Activated T-cell treated with anti-CD3 and anti-CD28 coated beads, Interleukin-2, amount 50 U/mL, for 72 hours (primary cell): Measurements from ENCODE around the gene F8. TPM values are rescaled to one million over a fixed set of nuclear protein-coding genes. Genes with fewer than 3 reads are reported as not detected.
A peak's percentile ranks its signal among the peaks of the same experiment; 100 is the strongest.

Source experiments
- ATAC-seq, 2 donors: fragments of 150-1000 bp; cut with Tn5 transposase; replicated peaks in 1 of 2; 2 replicates each; pipeline ENCODE4 v1.10.0; 2021; ENCODE audit warnings: moderate library complexity in 2 of 2, mild to moderate bottlenecking in 1 of 2
- DNase-seq, 2 donors: peaks; one replicate each; pipeline ENCODE4 v3.0.0; 2021 to 2022; ENCODE audit warnings: mixed read lengths in 1 of 2
- H3K27ac Mint-ChIP-seq: one replicate; pipeline ENCODE4 v1.8.0; 2022; ENCODE audit warnings: mild to moderate bottlenecking, moderate library complexity, mixed read lengths
- H3K27me3 Mint-ChIP-seq: one replicate; pipeline ENCODE4 v1.8.0; 2022; ENCODE audit warnings: low read depth, mixed read lengths
- H3K36me3 Mint-ChIP-seq, 2 donors: one replicate each; pipeline ENCODE4 v1.8.0; 2022; ENCODE audit warnings: mixed read lengths in 2 of 2, mild to moderate bottlenecking in 1 of 2; ENCODE audit not compliant: insufficient read depth in 2 of 2
- H3K4me1 Mint-ChIP-seq: one replicate; pipeline ENCODE4 v1.8.0; 2022; ENCODE audit warnings: low read depth, mixed read lengths
- H3K4me3 Mint-ChIP-seq, 2 donors: one replicate each; pipeline ENCODE4 v1.8.0; 2022; ENCODE audit warnings: mild to moderate bottlenecking in 2 of 2, mixed read lengths in 2 of 2, moderate library complexity in 2 of 2
- H3K9me3 Mint-ChIP-seq, 2 donors: one replicate each; pipeline ENCODE4 v1.8.0; 2022; ENCODE audit warnings: mixed read lengths in 2 of 2
- total RNA-seq, 2 donors: library from RNA; stranded (reverse); gene quantifications; one replicate each; pipeline ENCODE4 v1.2.3, GENCODE V29; 2022

Gene F8
- total RNA-seq, 2 donors from 2014 or later: 15.0 to 19.5 TPM

DNA sequence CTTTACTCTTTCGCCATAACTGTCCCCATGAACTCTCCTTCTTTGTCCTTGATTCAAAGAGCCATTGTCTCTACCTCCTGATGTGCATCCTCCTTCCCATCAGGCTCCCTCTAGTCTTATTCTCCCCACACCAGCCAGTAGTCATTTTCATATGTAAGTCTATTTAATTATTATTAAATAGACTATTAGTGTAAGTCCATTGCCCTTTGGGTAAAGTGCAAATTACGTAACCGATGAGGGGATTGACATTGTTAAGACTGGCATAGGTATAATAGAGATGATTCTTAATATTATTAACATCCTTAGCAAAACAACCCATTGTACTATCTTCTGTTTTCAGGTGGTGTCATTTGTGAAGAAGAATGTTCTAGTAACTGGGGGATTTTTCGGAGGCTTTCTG, 31.7 kb upstream of the F8 start:
- H3K4me1 Mint-ChIP-seq: peaks cover 51% of the 10 kb centered on the region
- no peak overlapping the region for H3K4me3 Mint-ChIP-seq
- peaks cover 0 to 9% of the 10 kb centered on the region in 2 donors for H3K36me3 Mint-ChIP-seq
- DNase-seq (no peak), ATAC-seq (no peak)
- no peaks in the 10 kb centered on the region for H3K9me3 Mint-ChIP-seq
- no peaks in the 10 kb centered on the region for H3K27me3 Mint-ChIP-seq
- no peak overlapping the region for H3K27ac Mint-ChIP-seq

DNA sequence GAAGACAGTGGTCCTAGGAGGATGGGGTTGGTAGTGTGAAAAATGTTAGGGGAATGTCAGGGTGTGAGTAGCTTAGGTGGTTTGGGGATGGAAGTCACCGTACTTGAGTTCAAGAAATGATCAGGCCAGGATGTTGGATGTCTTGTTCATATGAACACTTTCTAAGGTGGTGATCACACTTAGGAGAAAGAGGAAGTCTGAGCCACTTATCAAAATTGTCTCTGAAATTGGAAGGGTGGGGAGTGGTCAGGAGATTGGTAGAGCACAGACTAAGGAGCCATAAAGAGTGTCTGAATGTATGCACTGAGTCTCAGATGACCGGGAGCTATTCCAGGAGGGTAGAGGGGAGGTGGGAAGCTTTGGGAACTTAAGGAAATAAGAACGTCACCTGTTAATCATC, 31.1 kb upstream of the F8 start:
- no peak overlapping the region for H3K27ac Mint-ChIP-seq
- H3K9me3 Mint-ChIP-seq: no peaks in the 10 kb centered on the region
- peaks cover 0 to 9% of the 10 kb centered on the region in 2 donors for H3K36me3 Mint-ChIP-seq
- H3K27me3 Mint-ChIP-seq: no peaks in the 10 kb centered on the region
- DNase-seq: no peak
- H3K4me1 Mint-ChIP-seq: peaks cover 57% of the 10 kb centered on the region
- no peak for ATAC-seq
- no peak overlapping the region for H3K4me3 Mint-ChIP-seq

DNA sequence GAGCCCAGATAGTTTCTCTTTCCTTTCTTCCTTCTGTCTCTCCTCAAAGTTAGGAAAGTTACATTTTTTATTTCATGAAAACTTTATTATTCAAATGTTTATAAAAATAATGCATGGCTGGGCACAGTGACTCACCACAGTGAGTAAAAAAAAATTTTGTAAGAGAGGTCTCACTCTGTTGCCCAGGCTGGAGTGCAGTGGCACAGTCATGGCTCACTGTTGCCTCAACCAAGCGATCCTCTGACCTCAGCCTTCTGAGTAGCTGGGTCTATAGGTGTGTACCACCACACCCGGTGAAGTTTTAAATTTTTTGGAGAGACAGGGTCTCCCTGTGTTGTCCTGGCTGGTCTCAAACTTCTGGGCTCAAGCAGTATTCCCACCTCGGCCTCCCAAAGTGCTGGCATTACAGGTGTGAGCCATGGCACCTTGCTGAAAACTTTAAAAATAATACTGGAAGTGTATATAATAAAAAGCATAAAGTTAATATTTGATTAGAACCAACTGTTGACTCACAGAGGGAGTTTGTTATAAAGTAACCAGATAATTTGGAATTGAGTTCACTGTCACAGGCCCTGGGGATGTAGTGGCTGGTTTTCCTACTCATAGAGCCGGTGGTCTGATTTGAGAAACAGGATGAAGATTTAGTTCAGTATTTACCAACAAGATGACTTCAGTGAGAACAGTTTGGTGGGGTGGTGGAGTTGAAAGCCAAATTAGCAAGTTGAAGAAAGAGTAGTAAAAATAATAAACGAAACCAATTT, 30.4 kb upstream of the F8 start:
- DNase-seq (no peak), ATAC-seq (peak; percentile 30 to 45)
- no peaks in the 10 kb centered on the region for H3K9me3 Mint-ChIP-seq
- H3K36me3 Mint-ChIP-seq: peaks cover 0 to 9% of the 10 kb centered on the region in 2 donors
- H3K4me1 Mint-ChIP-seq: peaks cover 60% of the 10 kb centered on the region
- H3K27me3 Mint-ChIP-seq: no peaks in the 10 kb centered on the region
- H3K4me3 Mint-ChIP-seq: no peak overlapping the region
- peak overlapping the region; percentile 76 for H3K27ac Mint-ChIP-seq

DNA sequence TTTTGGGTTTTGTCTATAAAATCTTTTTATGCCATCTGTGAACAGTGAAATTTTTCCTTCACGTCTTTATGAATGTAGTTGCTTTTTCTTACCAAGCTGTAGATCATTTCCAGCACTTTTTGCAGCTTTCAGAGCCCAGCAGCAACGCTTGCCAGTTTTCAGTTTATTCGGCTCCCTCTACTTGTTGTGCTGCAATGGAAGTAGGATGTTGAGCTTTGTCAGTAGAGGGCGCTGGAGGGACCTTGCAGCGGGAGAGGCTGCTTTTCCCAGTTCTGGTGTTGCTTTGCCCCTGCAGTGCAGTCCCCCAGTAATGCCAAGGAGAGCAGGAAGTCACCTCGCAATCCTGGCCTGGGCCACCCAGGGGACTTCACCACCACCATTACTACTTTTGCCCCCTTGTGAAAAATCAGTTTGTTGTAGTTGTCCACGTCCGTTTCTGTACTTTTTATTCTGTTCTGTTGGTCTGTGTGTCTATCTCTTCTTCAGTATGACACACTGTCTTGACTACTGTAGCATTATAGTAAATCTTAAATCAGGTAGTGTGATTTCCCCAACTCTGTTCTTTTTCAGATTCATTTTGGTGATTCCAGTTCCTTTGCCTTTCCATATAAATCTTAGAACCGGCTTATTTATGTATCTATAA, 26.6 kb upstream of the F8 start:
- DNase-seq (peak; percentile 55 to 63), ATAC-seq (peak in 1 of 2 donors; percentile 51)
- Mint-ChIP-seq H3K36me3 (peaks cover 0 to 9% of the 10 kb centered on the region in 2 donors), H3K27me3 (no peaks in the 10 kb centered on the region), H3K4me1 (peaks cover 32% of the 10 kb centered on the region), H3K4me3 (peak overlapping the region; percentile 31 to 64), H3K9me3 (no peaks in the 10 kb centered on the region), H3K27ac (peak overlapping the region; percentile 64)

DNA sequence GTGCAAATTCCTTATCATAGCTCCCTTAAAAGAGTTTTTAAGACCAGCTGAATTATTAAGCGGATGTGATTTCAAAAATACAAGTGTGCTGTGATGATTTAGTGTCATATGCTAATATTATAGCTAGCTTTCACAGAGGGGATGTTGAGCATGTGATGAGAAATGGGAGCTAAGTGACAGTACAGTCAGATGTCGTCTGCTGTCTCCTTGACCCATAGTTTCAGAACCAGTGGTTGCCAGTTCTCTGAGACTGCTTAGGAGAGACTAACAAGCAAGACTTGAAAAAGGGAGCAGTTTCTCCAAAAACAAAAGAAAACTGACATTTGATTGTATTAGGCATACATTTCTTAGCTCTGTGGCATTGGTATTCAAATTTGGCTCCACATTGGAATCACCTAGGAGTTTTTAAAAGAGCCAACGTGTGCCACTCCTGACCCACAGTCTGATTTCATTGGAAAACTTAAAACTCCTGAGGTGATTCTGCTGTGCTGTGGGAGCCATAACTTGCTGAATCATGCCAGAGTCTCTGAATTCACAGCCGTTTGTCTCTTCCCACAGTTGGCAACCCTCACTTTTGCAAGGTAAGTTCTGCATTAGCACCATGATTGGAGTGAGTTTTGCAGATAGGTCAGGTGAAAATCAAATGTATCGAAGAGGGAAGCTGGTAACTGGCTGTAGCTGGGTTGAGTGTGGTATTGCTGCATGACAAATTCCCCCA, 24.4 kb upstream of the F8 start:
- peaks cover 0 to 5% of the 10 kb centered on the region in 2 donors for H3K36me3 Mint-ChIP-seq
- ATAC-seq (no peak), DNase-seq (no peak)
- H3K27me3 Mint-ChIP-seq: no peaks in the 10 kb centered on the region
- H3K4me1 Mint-ChIP-seq: peaks cover 25% of the 10 kb centered on the region
- H3K4me3 Mint-ChIP-seq: no peak overlapping the region
- no peak overlapping the region for H3K27ac Mint-ChIP-seq
- H3K9me3 Mint-ChIP-seq: no peaks in the 10 kb centered on the region

DNA sequence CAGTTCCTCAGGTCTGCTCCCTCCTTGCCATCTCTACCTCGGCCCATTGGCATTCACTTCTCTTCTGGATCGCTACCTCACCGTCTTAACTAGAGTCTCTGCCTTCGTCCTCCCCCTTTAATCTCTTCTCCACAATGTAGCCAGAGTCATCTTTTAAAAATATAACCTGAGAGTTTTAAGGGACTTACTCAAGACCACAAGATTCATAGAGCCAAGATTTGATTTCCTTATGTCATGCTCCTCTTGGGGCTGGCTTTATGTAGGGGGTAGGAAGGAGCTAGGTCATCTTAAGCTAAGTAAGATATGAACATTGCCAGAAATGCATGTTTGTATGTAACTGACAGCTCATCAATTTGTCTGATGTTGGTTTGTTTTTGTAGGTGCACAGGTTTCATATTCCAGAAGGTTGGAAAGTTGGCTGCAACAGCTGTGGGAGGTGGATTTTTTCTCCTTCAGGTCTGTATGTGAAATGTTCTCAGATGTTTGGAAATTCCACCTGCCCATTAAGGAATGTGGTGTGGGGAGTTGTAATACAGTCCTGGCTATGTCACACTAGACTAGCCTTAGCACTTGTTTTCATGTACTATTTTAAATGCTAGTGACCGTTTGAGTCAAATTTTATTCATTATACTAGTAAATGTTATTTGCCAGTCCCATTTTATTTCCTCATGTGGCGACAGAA, 23.7 kb upstream of the F8 start:
- Mint-ChIP-seq H3K27me3 (no peaks in the 10 kb centered on the region), H3K4me1 (peaks cover 25% of the 10 kb centered on the region), H3K4me3 (no peak overlapping the region), H3K27ac (no peak overlapping the region), H3K36me3 (no peaks in the 10 kb centered on the region), H3K9me3 (no peaks in the 10 kb centered on the region)
- DNase-seq (no peak), ATAC-seq (no peak)

DNA sequence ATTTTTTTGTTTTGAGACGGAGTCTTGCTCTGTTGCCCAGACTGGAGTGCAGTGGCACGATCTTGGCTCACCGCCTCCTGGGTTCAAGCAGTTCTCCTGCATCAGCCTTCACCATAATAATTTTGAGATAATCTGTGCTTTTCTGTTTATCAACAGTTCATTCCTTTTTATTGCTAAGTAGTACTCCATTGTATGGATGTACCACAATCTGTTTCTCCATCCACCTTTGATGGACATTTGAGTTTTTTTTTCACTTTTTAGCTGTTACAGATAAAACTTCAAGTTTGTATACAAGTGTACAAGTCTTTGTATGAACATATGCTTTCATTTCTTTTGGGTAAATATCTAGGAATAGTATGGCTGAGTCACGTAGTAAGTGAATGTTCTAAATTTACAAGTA, 13.2 kb upstream of the F8 start:
- Mint-ChIP-seq H3K27ac (no peak overlapping the region), H3K27me3 (no peaks in the 10 kb centered on the region), H3K4me1 (peaks cover 9% of the 10 kb centered on the region), H3K36me3 (peaks cover 10 to 19% of the 10 kb centered on the region in 2 donors), H3K4me3 (no peak overlapping the region), H3K9me3 (peaks cover 0 to 2% of the 10 kb centered on the region in 2 donors)
- no peak for ATAC-seq
- no peak for DNase-seq

DNA sequence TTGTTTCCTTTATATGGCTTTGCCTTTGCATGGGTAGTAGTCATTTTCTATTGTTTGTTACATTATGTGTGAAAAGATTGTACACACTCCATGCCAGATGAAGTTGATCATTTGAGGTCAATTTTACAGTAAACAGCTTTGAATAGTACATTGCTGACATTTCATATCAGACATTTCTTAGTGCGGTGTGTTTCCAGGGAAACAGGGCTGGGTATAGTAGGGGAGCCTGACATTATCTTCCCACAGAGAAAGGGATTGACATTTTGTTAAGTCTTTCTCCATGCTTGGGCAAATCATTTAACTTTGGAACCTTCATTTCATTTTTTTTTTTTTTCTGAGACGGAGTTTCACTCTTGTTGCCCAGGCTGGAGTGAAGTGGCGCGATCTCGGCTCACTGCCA, 9.1 kb upstream of the F8 start:
- DNase-seq: no peak

DNA sequence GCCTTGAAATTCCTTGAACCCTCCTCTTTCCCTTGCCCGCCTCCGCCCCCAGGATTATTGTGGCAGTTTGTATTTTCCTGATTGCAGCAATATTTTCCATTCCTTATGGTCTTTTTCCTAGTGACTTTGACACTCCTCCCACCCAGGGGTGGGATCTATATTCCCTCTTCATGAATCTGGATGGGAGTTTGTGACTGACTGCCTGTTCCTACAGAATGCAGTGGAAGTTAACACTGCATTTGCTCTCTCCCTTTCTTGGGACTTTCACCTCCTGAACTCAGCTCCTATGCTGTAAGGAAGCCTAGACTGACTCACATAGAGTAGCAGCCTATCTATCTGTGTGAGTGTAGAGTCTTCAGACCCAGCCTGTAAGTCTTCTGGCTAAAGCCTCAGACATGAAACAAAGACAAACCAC, 6.4 kb upstream of the F8 start:
- Mint-ChIP-seq H3K4me1 (peaks cover 29% of the 10 kb centered on the region), H3K27me3 (no peaks in the 10 kb centered on the region), H3K36me3 (no peaks in the 10 kb centered on the region), H3K4me3 (peak overlapping the region; percentile 81 to 96), H3K27ac (peak overlapping the region; percentile 92), H3K9me3 (no peaks in the 10 kb centered on the region)
- no peak for ATAC-seq
- no peak for DNase-seq

More for the DNA sequence above, 9.1 kb upstream of the F8 start:
- peaks cover 10 to 17% of the 10 kb centered on the region in 2 donors for H3K36me3 Mint-ChIP-seq
- H3K4me3 Mint-ChIP-seq: no peak overlapping the region
- H3K4me1 Mint-ChIP-seq: peaks cover 22% of the 10 kb centered on the region
- peak overlapping the region; percentile 24 for H3K27ac Mint-ChIP-seq
- H3K27me3 Mint-ChIP-seq: no peaks in the 10 kb centered on the region
- no peak for ATAC-seq
- H3K9me3 Mint-ChIP-seq: peaks cover 0 to 2% of the 10 kb centered on the region in 2 donors

DNA sequence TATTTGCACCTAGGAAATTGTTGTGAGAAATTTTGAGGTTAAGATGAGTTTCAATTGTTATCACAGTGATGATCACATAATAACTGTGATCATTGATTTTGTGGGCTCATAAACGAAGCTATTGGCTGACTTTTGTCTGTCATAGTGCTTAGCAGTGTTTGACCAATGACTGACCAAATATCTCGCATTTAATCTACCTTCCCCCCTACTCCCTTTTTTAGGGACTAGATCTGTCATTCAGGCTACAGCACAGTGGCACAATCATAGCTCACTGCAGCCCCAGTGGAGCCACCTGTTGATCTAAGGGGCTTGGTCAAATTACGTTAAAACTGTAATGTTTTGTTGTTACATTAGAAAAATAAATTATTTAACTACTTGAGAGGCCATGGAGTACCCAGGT, 5.6 kb upstream of the F8 start:
- Mint-ChIP-seq H3K27me3 (no peaks in the 10 kb centered on the region), H3K4me3 (peak overlapping the region; percentile 81 to 96), H3K4me1 (peaks cover 29% of the 10 kb centered on the region), H3K9me3 (no peaks in the 10 kb centered on the region), H3K27ac (peak overlapping the region; percentile 99), H3K36me3 (no peaks in the 10 kb centered on the region)
- DNase-seq: no peak
- ATAC-seq: no peak

DNA sequence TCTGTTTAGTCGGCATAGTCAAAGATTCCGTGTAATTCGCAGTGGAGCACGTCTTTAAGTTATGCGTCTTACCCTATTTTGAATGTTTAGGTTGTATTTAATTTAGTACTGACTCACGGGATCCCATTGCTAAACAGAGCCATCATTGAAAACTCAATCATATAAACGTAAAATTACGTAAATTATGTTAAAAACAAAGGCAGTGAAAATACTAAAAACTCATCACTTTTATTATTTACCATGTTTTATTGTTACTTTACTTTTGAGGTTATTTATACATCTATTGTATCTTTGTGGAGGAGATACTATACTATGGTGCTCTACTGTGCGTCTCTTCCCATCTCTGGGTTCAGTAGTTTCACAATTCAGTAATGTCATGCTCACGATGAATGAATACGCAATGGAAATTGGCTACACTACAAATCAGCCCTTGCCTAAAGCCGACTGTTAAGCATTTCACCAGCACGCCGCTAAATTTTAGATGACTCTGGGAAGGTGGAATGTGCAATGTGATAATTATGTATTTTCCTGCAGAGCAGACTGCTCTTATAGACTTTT, 5.1 kb upstream of the F8 start:
- DNase-seq (peak; percentile 12 to 28), ATAC-seq (peak; percentile 30 to 41)
- no peaks in the 10 kb centered on the region for H3K36me3 Mint-ChIP-seq
- peaks cover 29% of the 10 kb centered on the region for H3K4me1 Mint-ChIP-seq
- peak overlapping the region; percentile 81 to 96 for H3K4me3 Mint-ChIP-seq
- peak overlapping the region; percentile 99 for H3K27ac Mint-ChIP-seq
- no peaks in the 10 kb centered on the region for H3K27me3 Mint-ChIP-seq
- H3K9me3 Mint-ChIP-seq: no peaks in the 10 kb centered on the region

DNA sequence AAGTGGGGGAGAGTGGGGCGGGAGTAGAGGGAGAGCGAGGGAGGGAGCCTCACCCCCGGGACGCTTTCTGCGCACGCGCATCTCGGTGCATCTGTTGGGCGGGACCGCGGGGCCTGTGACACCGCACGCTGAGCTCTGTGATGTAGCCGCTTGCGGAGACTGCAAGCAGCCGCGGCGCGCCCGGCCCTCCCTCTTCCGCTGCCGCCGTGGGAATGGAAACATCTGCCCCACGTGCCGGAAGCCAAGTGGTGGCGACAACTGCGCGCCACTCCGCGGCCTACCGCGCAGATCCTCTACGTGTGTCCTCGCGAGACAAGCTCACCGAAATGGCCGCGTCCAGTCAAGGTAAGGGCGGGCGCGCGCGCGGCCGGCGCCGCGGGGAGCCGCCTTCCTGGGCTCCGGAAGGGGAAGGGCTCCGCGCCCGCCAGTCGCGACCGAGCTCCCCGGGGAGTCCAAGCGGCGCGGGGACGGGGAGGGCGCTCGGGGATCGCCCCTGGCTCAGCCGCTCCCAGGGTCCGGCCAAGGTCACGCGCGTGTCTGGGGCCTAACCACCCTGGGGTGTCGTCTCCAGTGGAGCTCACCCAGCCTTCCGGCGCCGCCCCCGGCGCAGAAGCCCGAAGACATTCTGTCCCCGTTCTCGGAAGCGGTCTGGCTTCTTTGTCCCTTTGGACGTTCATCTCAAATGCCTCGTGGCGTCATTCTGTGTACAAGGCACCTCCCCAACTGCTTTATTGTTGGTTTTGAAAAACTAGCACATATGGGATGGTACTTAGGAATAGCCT, 4.4 kb upstream of the F8 start, which contains the start of gene FUNDC2:
FUNDC2 (plus strand) TSS at position 118 of the 782 bp plus-strand sequence; CDS start at position 213, 95 bp downstream.
- DNase-seq (peak; percentile 92 to 94), ATAC-seq (peak; percentile 88 to 89)
- H3K27ac Mint-ChIP-seq: peak within 1 kb of the TSS; percentile 99
- H3K4me3 Mint-ChIP-seq: peak within 1 kb of the TSS; percentile 81 to 96
- H3K4me1 Mint-ChIP-seq: peaks cover 29% of the 10 kb centered on the region
- no peaks in the 10 kb centered on the region for H3K27me3 Mint-ChIP-seq
- no peaks in the 10 kb centered on the region for H3K36me3 Mint-ChIP-seq
- no peaks in the 10 kb centered on the region for H3K9me3 Mint-ChIP-seq
